Glomerular visceral epithelial cell (primary cell): ENCODE data around the gene STX5.
"Not testable (repeated sequence)": the region's sequence is repeated elsewhere in the genome, so short reads cannot be mapped to it uniquely, and the experiment has no call there.

ENCODE experiments used
- DNase-seq: peaks from one replicate; pipeline ENCODE4 v3.0.0-alpha.2; 2016; ENCODE audit errors: extremely low spot score

The STX5 gene

DNA sequence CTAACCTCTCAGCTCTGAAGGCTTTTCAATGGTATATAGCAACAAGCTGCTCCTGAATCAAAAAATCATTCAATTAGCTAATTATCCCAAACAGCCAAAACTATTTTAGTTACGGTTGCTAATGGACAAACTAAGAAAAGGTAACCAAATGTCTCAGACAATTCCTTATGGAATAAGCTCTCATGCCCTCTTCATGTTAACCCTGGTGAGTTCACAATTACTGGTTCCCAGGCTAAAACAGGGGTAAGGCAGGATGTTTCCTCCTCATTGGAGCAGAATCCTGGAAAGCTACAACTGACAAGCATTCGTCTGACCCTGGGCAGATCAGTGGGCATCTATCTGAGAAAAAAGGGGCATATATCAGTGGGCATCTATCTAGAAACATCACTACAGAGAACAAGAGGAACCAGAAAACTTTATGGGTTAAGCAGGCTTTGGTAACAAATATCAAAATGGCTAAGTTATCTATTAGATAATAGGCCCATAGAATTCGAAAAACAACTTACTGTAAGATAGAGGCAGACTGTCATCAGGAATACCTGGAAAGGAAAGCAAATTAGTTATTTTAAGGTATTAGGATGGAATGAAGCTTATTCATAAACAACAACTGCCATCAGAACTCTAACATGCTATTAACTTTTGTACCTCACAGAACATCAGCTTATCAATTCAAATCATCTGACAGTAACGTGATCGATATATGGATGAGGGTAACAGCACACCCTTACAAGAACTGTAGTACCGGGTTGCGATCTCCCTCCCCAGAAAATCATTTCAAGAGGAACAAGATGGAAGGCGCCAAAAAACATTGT lies 22.4 kb upstream of the STX5 start:
- DNase-seq = no peak

DNA sequence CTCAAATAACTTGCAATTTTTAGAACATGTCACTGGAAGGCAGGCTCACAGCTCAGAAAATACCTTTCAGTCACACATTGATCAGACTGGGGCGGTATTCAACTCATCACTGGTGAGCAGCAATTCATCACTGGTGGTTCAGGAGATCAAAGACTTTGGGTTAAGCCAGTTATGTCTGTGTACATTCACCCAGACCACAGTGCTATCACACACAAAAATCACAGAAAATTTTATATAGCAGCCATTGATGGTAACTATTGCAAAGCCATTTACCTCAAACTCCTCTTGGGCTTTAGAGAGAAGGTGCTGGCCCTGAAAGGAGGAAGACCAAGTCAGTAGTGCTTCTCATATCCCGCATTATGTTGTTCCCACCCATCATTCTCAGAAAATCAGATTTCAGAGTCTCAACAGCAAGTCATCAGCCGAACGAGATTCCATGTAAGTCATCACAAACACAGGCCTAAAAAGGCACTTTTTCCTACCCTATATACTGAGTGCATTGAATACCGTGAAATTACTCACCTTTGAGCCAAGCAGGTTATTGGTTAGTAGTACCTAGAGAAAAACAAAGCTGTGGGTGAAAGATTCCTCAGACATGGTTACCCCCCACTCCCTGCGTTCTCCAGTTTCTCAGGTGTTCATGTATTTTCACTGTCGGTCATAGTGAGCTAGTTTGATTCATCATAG lies 21.6 kb upstream of the STX5 start:
- DNase-seq = no peak

GRCh38 chr11:62852523-62853188 lies 20.8 kb upstream of the STX5 start:
- DNase-seq = no peak

- DNase-seq = no peak
These were observed 20.1 kb upstream of the STX5 start for GRCh38 chr11:62851807-62852522.

DNA sequence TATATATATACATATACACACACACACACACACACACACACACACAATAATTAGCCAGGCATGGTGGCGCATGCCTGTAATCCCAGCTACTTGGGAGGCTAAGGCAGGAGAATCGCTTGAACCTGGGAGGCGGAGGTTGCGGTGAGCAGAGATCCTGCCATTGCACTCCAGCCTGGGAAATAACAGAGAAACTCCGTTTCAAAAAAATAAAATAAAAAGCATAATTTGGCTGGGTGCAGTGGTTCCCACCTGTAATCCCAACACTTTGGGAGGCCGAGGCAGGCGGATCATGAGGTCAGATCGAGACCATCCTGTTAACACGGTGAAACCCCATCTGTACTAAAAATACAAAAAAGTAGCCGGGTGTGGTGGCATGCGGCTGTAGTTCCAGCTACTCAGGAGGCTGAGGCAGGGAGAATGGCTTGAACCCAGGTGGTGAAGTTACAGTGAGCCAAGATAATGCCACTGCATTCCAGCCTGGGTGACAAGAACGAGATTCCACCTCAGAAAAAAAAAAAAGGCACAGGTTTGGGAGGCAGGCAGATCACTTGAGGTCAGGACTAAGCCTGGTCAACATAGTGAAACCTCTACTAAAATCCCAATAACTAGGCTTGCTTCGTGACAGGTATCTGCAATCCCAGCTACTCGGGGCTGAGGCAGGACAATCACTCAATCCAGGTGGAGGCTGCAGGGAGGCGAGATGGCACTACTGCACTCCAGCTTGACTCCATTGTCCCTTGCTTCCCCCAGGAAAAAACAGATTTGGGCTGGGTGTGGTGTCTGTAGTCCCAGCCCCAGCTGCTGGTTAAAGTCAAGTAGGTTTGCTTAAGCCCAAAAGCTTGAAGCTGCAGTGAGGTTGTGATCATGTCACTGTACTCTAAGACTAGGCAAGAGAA lies 19.3 kb upstream of the STX5 start:
- peak; percentile 39 for DNase-seq

DNA sequence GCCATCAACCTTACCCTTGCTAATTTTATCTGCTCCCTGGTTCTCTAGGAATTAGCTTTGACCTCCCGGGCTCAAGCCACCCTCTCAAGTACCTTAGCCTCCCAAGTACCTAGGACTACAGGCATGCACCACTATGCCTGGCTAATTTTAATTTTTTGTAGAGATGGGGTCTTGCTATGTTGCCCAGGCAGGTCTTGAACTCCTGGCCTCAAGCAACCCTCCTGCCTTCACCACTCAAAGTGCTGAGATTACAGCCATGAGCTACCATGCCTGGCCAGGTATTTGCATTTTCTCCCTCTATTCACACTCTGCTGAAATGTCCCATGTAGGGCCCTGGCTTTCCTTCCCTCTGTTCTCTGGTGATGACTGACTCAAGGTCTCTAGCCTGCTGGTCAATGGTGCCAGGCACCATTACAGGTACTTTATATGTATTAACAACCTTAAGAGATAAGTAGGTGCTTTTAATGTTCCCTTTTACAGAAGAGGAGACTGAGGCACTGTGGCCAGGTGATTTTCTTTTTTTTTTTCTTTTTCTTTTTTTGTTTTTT lies 16.0 kb upstream of the STX5 start:
- DNase-seq = no peak

GRCh38 chr11:62846177-62846576 lies 14.3 kb upstream of the STX5 start:
- no peak for DNase-seq

- no peak for DNase-seq
These were observed 12.3 kb upstream of the STX5 start for GRCh38 chr11:62844154-62844553.

GRCh38 chr11:62843466-62843865 lies 11.6 kb upstream of the STX5 start:
- no peak for DNase-seq

DNA sequence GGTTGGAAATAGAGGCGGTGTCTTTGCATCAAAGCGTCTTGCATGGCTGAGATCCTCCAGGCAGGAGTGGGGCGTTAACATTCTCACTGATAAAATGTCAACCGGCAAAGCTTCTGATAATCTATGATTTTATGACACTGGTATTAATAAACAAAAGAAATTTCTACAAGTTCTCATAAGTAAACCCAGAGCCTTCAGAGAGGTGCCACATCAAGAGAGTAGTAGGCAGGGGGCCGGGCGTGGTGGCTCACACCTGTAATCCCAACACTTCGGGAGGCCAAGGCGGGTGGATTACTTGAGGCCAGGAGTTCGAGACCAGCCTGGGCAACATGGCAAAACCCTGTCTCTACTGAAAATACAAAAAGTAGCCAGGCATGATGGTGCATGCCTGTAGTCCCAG lies 11.0 kb upstream of the STX5 start:
- not testable (repeated sequence) for DNase-seq

DNA sequence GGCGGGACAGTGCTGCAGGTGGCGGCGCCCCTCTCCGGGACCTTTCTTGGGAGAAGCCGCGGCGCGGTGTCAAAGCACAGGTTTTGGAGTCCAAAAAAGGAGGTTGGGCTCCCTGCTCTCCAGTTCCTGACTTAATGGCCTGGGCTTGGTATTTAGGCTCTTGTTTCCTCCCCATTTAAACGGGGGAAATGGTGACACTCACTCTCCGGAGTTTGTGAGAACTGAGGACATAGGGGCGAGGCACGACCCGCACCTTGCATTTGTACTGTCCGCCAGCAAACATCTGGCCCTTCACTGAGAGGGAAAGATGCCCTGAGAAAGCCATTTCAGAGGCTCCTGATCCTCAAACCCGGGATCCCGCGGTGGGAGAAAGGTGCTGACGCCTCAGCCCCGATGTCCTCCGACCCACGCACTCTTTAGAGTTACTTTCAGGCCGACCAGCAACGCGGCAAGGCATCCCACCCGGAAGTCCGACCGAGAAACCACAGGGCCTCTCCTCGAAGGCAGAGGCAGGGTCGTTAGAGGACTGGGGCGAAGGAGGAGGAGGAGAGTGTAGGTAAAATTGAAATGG lies 10.4 kb upstream of the STX5 start:
- DNase-seq = no peak

GRCh38 chr11:62841361-62842170 lies 9.7 kb upstream of the STX5 start:
- peak; percentile 99 for DNase-seq

DNA sequence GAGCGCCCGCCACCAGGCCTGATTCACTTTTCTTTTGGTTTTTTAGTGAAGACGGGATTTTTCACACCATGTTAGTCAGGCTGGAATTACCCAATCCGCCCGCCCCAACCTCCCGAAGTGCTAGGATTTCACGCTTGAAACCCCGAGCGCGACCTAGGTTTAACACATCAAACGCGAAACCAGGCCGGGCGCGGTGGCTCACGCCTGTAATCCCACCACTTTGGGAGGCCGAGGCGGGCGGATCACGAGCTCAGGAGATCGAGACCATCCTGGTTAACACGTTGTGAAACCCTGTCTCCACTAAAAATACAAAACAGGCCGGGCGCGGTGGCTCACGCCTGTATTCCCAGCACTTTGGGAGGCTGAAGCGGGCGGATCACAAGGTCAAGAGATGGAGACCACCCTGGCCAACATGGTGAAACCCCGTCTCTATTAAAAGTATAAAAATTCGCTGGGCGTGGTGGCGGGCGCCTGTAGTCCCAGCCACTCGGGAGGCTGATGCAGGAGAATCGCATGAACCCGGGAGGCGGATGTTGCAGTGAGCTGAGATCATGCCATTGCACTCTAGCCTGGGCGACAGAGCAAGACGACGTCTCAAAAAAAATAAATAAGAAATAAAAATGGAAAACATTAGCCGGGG lies 9.0 kb upstream of the STX5 start:
- peak; percentile 76 for DNase-seq

- peak; percentile 84 for DNase-seq
These were observed 7.4 kb upstream of the STX5 start, which contains the start of gene WDR74 for GRCh38 chr11:62839050-62839945. WDR74 (minus strand) TSS chr11:62839590; CDS start chr11:62839570, 20 bp downstream.

DNA sequence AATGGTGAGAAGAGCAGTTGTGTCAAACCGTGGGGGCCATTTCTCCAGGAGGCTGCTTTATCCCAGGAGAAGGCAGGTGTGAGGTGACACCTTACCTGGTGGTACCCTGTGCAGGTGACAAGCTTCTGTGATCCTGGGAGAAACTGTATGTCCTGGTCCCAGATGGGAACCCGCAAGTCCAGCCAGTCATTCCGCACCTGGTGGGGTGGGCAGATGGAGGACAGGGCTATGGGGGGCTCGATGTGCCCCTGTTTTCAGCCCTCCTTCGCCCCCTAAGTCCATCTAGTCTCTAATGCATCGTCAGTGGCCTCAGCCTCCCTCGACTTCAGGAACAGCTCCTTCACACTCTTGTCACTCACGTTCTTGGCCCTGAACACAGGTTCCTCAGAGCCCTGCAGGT lies 3.5 kb upstream of the STX5 start:
- DNase-seq = no peak

DNA sequence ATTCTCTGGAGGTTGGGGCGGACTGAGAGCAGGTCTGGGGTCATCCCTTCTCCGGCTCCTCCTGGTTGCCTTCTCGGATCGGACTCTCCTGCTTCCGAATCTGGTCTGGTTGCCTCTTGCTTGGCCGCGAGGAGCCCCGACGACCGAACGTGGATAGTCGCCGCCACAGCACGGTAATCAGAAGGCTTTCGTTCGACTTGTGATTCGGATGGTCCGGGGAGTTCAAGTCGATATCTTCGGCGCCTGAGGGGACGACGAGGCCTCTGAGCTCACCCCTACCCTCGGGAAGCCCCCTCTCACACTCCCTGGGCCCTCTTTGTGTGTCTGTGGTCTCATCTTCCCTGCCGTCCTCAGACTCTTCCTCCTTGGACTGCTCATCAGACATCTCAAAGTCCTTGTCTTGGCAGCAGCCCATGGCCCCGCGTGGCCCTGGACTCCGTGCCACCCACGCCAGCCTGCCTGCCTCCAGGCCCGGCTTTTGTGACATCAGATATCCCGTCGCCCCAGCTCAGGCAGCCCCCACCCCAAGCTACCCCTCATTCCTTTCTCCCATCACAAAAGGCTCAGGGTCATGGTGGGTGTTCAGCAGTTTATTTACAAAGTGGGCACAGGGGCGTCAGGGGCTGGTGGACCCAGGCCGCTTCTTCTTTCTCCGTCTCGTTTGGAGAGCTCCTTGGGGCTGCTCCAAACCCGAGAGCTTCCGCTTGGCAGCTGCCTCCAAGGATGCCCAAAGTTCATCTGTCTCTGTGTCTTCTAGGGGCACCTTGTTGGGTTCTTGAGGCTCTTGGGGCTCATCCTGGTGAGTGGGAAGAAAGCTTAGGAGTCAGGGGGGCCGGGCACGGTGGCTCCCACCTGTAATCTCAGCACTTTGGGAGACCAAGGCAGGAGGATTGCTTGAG lies 734 bp upstream of the STX5 start, which contains the start of gene TEX54:
Gene TEX54, minus strand, starts transcription at position 506 of the 899 bp plus-strand sequence.
- DNase-seq = no peak
